Effector CD4-positive, alpha-beta T cell (primary cell): ENCODE results near the gene TET3.
A peak's percentile ranks its signal among the peaks of the same experiment; 100 is the strongest.

Experiments
- DNase-seq: peaks from one replicate; pipeline ENCODE4 v3.0.0-alpha.2; 2020

Gene TET3

DNA sequence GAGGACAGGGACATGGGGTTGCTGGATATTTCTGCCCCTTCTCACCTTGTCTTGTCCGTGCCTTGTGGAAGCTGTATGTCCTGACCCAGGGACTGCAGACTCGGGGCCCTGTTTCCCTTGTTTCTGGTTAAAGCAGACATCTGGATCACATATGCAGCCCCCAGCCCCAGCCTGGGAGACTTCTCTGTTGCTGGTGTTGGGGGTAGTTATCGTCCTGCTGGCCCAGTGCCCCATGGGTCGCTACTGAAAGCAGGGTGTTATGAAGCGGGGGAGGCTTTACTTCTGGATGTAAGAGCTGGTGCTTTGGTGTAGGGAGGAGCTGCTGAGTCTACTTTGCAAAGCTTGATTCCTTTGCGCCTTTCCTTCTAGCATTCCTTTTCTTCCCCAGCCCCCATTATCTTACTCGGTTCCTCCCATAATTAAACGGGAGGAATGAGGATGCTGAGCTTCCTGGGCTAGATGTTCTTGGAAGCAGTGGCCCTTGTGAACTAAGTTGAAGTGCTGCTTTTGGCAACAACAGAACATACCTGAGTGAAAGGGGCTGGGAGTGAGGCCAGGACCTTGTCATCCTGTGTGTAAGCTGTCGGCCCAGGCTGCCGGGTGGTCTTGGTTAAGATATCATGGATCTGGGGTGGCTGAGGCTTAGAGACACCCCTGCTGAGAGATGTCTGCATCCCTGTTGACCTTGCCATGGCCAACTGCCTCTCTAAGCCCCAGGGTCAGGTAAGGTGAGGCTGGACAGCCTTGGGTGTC is 3.4 kb downstream of the TET3 start:
- DNase-seq = no peak

DNA sequence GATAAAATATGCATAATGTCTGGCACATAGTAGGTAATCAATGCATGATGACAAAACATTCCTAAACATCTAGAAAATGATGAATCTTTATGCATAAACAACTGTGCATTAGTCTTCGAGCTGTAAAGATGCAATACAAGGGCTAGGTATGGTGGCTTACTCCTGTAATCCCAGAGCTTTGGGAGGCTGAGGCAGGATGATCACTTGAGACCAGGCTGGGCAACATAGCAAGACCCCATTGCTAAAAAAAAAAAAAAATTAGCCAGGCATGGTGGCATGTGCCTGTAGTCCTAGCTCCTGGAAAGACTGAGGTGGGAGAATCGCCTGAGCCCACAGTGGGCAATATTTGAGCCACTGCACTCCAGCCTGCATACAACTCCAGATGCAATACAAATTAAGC is 5.3 kb downstream of the TET3 start:
- no peak for DNase-seq

DNA sequence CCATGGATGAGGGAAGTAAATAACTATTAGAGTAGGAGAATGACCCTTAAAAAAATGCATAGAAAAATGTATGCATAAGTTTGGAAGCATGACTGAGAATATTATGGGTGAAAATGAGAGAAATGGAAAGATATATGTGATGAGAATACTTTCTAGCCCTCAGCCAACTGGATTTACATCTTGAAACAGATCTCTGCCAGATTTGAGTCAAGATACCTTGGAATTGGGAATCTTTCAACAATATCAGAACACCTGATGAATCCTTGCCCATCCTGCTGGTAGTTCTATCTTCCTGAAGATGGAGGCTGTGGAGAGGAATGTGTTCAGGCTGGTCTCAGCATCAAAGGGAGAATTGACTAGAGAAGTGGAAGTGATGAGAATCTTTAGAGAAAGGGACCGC is 5.8 kb downstream of the TET3 start:
- DNase-seq = no peak

DNA sequence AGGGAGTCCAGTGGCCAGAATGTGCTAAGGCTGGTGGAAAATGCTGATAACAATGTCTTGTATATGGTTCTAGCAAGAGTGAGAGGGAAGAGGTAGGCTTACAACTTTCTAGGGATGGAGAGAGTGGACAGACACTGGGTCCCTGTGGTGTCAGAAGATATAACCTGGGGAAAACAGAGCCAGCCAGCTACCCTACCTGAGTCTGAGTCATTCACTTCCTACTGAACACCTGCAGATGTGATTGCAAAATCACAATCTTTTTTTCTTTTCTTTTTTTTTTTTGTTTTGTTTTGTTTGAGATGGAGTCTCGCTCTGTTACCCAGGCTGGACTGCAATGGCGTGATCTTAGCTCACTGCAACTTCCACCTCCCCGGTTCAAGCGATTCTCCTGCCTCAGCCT is 7.3 kb downstream of the TET3 start:
- no peak for DNase-seq

DNA sequence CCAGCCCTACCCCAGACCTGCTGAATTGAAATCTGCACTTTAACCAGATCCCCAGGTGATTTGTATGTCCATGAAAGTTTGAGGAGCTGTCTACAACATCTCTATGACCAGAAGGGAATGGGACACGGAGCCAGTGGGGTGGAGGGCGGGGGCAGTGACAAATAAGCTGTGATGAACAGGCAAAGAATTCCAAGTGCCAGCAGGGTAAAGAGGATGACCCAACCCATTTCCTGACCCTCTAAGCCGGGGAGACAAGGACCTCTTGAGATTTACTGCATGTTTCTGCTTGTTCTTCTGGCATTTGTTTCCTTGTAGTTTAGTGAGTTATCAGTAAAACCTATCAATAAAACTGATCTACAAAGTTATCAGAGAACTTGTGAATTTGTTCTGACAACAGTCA is 8.7 kb downstream of the TET3 start:
- DNase-seq = no peak

DNA sequence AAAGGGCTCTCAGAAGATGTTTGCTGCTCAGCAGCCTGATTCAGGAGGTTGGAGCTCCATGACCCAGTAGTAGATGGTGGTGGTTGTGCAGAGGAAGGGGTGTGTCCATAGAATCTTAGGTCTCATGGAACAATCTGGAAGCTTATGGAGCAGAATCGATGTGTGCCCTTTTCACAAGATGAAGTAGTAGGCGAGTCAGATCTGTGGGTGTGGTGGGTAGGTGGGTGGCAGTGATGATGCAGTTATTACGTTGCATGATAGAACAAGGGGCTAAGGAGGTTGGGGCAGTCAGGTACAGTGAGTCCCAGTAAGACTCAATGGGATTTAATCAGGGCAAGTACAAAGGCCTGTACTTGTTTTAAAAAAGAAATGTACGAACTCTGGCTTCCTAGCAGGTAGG is 9.1 kb downstream of the TET3 start:
- no peak for DNase-seq

DNA sequence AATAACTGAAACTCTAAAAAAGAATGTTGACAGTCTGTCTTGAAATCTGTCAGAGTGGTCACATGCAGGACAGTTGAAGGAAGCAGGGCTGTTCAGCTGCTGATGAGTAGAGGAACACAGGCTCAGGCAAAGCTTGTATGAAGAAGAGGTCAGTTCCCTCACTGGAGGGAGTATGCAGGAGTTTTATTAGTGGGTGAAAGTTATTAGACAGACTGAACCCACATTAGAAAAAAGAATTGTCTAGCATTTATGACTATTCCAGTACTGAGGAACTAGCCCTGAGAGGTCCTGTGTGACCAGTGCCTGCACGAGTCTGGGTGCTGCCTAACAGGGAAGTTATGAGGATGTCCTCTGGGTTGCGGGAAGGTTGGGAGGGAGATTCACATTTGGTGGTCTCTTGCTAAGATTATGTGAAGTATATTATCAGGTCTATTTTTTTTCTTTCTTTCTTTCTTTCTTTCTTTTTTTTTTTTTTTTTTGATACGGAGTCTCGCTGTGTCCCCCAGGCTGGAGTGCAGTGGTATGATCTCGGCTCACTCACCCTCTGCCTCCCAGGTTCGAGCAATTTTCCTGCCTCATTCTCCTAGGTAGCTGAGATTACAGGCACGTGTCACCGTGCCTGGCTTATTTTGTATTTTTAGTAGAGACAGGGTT is 9.6 kb downstream of the TET3 start:
- no peak for DNase-seq

DNA sequence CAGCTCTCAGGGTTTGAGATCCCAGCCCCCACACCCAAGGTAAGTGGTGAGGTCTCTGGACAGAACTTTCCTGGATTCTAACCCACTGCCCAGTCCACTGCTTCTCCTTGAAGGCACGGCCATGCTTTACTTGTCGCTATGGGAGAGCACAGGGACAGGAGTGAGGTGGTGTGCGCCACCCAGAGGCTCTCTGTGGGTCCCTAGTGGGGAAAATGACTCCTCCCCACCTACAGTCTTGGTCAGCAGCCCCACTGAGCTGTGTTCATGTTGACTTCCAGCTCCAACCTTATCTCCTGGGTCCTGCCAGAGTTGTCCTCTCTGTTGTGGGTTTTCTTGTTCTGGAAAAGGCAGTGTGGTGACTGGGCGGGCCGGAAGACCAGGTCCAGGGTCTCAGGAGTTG is 11.1 kb downstream of the TET3 start:
- no peak for DNase-seq

DNA sequence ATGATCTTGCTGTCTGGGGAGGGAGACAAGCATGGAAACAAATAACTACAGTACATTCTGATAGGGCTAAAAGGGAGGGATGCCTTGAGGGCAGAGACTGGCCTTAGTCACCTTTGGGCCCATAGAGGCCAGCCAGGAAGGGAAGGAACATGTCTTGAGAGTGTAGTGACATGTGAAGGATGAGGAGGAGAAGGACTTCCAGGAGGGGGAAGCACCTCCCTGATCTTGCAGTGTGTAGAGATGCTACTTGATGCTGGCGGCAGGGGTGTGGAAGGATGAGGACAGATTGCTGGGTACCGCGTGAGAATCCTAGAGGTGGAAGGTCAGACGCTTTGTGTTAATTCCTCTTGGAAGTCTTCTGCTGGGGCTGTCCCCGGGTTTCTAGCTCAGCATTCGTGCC is 13.1 kb downstream of the TET3 start:
- DNase-seq = no peak

DNA sequence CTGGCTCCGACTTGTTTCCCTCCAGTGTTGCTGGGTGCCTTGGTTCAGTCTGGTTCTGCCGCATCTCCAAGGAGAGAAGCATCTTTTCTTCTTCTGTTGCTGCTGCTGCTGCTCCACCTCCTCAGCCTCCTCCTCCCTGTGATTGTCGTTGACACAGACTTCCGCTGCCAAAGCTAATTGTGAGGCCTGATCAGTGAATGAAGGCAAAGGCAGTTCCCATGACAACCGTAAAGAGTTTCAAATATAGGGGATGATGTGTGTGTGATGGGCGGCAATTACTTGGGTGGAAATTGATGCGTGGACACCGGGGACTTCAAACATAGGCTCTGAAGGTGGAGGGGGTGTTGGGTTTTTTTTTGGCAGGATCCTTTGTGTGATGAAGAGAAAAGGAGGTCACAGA is 13.7 kb downstream of the TET3 start:
- peak; percentile 50 for DNase-seq

DNA sequence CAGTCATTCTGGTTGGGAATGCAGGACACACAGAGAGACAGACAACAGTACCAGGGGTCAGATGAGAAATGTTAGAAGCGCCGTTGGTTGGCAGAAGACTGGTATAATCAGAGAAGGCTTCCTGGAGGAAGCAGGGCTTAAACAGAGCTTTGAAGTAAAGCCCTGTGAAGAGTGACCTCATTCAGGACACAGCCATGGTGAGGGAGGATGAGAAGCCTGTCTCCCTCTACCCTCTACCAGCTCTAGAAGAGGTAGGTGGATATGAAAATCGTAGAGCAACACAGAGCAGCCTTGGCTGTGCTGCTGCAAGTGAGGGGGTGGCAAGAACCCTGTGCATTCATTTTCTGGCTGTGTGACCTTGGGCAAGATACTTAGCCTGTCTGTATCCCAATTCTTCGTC is 14.2 kb downstream of the TET3 start:
- DNase-seq = no peak

DNA sequence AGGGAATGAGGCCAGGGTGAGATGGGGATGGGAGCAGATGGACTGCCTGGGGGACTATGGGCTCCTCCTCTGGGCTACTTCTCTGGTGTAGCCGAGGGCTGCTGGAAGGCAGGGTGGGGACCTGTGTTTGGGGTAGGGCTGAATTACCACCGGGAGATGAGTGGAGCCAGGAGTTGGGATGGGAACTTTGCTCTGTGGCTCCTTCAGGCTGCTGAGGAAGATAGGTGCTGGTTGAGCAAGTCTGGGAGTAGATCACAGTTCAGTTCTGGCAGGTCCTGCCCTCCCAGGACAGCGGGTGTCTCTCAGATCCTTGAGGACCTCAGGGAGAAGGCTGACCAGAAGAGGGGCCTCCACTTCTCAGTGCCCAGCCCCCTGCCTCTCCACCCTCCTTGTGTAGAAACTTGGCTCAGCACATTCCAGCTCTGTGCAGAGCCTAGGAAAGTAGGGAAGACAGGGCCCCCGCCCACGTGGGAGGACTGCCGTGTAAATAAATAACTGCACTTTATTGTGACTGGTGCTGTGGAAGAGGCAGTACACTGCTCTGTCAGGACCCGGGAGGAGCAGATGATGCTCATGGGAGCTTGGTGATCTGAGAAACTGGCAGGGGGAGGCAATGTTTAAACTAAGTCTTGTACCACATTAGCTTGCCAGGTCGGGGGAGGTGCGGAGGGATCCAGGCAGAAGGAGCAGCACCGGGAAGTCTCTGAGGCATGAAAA is 15.3 kb downstream of the TET3 start:
- no peak for DNase-seq

DNA sequence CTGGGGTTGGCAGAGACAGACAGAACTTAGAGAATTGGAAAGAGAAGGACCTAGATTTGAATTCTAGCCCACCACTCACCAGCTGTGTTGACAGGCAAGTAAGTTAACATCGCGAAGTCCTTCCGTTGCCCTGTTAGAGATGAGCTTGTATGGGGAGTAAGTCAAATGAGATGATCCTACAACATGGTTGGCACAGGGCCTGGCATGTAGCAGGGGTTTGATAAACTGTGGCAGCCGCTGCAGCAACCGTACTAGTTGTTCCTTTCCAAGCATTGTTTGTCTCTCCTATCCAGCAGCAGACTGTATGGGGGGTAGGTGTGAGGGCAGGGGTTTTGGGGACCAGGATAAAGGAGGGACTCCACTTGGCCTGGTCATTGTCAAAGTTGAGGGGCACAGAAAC is 16.0 kb downstream of the TET3 start:
- DNase-seq = no peak

DNA sequence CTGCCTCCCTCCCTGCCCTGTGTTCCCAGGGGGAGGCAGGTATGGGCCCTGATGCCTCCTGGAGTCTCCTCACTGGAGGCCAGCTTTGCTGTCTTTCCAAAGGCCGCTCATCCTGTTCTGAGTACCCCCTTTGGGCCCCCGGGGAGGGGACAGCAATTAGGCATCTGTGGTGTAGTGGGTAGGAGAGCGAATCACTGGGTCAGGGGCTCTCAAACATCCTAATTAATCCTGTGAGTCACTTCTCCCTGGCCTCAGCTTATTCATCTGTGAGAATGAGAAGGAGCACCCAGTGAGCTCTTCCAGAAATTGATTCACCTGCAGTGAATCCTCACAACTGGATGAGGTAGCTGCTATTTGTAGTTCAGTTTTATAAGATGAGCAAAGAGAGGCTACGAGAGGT is 16.4 kb downstream of the TET3 start:
- no peak for DNase-seq

DNA sequence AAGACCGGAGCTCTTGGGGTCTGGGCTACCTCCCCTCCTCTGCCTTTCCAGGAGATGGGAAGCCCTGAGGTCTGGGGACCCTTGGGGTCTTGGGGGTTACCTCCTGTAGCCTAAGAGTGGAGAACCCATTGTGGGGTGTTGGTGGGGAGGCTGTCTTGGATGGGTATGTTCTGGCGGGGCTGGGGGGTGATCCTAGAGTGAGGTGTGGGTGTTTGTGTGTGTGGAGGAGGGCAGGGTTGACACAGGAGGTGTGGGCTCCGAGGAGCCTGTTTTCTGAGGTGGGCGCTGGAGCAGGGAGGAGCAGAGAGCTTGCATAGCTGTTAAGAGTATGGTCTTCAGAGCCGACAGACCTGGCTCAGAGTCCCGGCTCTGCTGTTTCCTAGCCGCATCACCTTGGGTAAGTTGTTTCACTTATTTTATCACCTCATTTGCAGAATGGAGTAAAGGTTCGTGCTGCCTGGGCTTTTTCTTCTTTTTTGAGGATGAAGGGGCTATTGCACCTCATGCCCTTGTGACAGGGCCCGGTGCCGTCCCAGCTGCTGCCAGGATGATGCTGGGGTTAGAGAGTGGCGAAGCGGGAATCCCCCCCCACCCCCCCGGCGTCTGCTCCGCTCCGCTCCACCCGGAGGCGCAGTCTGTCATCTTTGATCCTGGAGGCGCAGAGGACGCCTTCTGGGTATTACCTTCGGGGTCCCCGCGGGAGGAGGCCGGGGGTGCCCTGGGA is 17.2 kb downstream of the TET3 start:
- DNase-seq = no peak

DNA sequence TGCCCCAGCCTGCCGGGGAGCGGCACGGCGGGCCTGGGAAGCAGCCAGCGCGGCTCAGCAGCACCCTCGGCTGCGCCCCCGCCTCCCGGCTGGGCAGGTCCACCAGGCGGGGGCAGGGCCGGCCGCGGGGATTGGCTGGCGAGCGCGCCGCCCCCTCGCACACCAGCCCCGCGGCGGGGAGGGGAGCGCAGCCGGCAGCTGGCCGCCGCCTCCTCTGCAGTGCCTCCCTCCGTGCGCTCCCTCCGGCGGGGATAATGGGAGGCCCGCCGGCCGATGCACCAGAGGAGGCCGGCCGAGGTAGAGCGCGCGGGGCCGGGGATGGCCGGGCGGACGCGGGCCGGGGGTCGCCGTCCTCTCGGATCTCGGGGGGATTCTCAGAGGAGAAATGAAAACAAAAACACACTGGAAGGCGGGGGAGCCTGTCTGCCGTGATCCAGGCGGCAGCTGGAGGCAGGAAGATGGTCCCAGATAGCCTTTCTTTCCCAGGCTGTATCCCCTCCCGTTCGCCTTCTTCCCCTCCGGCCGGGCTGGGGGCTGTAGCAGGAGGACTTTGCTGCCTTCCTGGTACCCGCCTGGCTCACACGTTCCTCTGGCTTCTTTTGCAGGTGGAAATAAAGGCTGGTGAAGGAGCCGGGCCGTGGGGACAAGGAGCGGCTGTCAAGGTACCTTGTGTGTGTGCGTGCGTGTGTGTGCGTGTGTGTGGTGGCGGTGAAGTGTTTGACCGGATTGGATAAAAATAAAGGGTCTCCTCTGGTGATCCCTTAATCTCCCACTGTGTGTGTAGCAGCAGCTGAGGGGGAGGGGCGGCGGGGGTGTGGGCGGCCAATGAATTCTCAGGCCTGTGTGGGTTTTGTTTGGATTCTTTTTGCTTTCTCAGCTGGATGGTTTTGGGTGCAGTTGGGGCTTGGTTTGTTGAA is 18.1 kb downstream of the TET3 start:
- peak; percentile 74 for DNase-seq

DNA sequence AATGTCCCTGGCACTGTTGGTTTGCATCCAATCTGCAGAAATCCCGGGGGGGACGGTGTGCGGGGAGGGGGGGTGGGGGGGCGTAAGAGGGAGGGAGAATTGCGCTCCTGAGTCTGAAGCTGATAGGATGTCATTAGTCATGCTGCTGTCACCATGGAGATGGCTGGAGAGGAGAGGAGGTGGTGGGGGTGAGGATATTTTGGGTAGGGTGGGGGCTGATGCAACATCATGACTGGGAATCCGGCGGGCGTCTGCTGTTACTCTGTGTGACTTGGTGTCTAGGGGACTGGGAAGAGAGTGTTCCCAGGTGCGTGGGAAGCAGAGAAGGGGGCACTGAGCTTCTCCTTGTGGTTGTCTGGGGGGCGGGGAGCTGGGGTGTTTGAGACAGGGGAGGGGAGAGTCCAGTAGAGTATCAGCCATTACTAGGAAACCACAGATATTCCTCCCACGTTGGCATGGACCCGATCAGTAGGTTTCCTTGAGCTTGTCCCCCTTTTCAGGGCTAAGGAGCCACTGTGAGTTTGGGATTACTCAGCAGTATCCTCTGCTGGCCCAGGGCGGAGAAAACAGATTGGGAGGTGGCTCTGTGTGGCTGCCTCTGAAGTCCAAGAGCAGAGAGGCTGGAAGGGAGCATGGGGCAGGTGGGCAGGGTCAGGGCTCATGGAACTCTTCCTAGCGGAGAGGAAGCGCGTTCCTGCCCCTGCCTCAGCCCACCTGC is 18.9 kb downstream of the TET3 start:
- DNase-seq = no peak

DNA sequence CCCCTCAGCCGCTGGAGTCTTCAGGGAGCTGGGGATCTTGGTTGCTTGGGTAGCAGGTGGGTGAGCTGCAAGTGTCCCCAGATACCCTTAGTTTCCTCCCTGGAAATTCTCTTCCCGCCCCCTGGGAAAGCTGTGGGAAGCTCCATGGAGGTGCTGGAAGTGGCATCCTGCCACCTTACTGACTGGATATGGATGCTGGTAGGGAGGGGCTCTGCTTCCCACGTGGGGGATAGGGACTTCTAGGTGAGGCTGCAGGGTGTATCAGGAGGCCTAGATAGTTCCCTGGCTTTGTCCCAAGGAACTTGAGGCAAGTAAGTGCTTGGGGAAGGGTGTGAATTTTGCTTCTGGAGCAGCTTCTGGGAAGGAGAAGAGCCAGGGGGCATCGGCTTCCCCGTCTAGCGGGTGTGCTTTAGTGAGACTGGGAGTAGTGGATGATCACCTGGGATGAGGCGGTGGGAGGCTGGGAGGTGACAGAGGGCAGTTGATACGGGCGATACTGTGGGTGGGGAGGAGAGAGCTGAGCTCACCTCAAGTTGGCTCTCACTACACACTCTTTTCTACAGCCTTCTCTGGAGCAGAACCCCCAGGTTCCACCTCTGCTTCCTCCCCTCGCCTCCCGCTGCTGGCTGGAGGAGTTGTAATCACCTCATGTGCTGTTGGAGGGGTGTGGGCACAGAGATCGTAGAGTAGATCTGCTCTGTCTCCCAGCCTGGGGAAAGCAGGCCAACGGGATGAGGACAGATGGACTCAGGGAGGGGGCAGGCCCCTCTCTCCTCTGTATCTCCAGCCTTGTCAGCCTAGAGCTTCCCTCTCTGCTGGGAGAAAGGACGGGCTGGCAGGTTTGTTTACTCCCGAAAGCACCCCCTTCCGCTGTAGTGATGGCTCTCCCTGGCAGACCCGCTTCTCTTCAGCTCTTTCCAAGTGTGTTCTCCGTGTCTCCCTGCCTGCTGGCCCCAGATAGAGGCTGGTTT is 19.8 kb downstream of the TET3 start:
- DNase-seq = no peak

DNA sequence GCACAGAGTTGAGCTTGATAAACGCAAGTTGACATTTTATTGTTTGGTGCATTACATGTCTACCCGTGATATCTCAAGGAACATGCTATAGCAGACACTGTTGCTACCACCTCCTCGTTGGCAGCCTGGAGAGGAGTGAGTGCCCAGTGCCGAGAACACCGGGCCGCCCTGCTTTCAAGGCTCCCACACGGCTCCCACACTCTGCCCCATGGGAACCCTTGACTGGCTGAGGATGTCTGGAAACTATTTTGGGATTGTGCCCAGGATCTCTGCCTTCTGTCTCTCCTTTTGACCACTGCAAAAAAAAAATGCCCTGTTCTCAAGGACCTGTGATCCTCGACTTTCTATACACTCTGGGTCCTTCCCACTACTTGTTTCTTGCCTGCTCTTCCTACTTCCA is 21.1 kb downstream of the TET3 start:
- DNase-seq = no peak

DNA sequence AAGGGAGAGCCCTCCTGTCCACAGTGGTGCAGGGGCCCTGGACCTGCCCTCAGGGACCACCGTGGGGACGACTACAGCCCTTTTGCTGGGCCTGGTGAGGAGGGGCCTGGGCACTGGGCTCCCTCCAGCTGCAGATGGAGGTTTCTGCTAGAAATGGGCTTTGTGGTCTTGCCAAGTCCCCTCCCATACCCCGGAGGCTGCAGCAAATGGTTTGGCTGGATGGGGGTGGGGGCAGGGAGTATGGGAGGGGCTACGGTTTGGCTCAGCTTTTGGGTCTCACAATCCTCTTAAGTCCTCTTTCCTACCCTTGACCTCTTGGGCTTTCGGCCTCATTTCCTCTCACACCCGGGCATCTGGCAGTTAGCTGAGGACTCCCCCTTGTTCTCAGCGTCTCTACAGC is 21.7 kb downstream of the TET3 start:
- DNase-seq = no peak
